GM23338 (cell line): Measurements from ENCODE around the gene PRAMEF10.
"Not testable (repeated sequence)": the region's sequence is repeated elsewhere in the genome, so short reads cannot be mapped to it uniquely, and the experiment has no call there.

Experiments
- CTCF ChIP-seq, 2 experiments: fragments of 200-600 bp in 1 of 2; sonication (generic) in 1 of 2; conservative IDR thresholded peaks; 2 replicates each; pipeline versions ENCODE4 v1.5.1 to v1.6.1; 2016 to 2017; ENCODE audit warnings: antibody characterized with exemption in 2 of 2, low read depth in 2 of 2, mild to moderate bottlenecking in 2 of 2, moderate library complexity in 1 of 2
- EZH2 ChIP-seq: fragments of 200-600 bp; sonication (generic); IDR thresholded peaks from one replicate; pipeline ENCODE4 v1.8.0; 2017; ENCODE audit warnings: antibody characterized with exemption, mild to moderate bottlenecking, low read depth; ENCODE audit not compliant: unreplicated experiment
- JUNB ChIP-seq: IDR thresholded peaks from one replicate; pipeline ENCODE4 v1.6.1; 2016; ENCODE audit warnings: antibody characterized with exemption; ENCODE audit not compliant: unreplicated experiment
- POLR2AphosphoS5 ChIP-seq: IDR thresholded peaks from 2 replicates; pipeline ENCODE4 v1.6.1; 2016; ENCODE audit warnings: antibody characterized with exemption, low read depth
- TF ChIP-seq, protein P1 (sequence below): IDR thresholded peaks from one replicate; pipeline ENCODE4 v1.6.1; 2018; ENCODE audit warnings: antibody characterized with exemption; ENCODE audit not compliant: unreplicated experiment

DNA sequence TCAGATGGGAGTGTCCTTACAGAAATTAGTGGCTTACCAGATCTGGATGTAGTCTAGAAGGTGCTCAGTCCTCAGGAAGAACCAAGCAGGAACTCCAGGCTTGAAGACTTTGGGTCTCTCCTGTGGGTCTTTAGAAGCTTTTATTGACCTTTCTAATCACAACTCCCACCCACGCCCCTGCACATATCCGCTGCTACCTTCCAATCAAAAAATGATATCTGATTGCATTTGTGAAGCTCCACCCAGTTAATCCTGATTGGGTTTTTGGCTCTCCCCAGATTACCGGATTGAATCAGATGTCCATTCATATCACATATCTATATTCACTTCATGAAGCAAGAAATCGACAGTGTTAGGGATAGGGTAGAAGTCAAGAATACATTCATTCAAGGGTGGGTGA, 49.4 kb upstream of the PRAMEF10 start, which contains the start of gene PRAMEF6:
- not testable (repeated sequence) for TF ChIP-seq CTCF (conservative IDR thresholded peaks at IDR 0.05; ENCODE audit: low read depth in 2 of 2); EZH2; POLR2AphosphoS5; JUNB
- TF ChIP-seq, protein P1, sequence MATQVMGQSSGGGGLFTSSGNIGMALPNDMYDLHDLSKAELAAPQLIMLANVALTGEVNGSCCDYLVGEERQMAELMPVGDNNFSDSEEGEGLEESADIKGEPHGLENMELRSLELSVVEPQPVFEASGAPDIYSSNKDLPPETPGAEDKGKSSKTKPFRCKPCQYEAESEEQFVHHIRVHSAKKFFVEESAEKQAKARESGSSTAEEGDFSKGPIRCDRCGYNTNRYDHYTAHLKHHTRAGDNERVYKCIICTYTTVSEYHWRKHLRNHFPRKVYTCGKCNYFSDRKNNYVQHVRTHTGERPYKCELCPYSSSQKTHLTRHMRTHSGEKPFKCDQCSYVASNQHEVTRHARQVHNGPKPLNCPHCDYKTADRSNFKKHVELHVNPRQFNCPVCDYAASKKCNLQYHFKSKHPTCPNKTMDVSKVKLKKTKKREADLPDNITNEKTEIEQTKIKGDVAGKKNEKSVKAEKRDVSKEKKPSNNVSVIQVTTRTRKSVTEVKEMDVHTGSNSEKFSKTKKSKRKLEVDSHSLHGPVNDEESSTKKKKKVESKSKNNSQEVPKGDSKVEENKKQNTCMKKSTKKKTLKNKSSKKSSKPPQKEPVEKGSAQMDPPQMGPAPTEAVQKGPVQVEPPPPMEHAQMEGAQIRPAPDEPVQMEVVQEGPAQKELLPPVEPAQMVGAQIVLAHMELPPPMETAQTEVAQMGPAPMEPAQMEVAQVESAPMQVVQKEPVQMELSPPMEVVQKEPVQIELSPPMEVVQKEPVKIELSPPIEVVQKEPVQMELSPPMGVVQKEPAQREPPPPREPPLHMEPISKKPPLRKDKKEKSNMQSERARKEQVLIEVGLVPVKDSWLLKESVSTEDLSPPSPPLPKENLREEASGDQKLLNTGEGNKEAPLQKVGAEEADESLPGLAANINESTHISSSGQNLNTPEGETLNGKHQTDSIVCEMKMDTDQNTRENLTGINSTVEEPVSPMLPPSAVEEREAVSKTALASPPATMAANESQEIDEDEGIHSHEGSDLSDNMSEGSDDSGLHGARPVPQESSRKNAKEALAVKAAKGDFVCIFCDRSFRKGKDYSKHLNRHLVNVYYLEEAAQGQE = not testable (repeated sequence)
